ENCODE results near the gene ENDOV.

The ENDOV gene

GRCh38 chr17:80416260-80416939 lies 1.4 kb downstream of the ENDOV start:
- no peak for FAIRE-seq

- no peak for FAIRE-seq
Observed at GRCh38 chr17:80416940-80417293, 1.9 kb downstream of the ENDOV start.

DNA sequence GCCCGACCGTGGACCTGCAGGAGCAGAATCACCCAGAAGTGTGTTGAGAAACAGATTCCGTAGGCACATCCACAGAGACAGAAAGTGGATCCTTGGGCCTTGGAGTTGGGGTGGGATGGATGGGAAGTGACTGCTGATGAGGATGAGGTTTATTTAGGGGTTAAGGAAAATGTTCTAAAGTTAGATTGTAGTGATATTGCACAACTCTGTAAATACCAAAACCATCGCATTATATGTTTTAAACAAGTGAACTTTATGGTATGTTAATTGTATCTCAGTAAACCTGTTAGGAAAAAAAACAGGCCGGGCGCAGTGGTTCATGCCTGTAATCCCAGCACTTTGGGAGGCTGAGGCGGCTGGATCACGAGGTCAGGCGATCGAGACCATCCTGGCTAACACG lies 3.6 kb downstream of the ENDOV start:
- FAIRE-seq: no peak

DNA sequence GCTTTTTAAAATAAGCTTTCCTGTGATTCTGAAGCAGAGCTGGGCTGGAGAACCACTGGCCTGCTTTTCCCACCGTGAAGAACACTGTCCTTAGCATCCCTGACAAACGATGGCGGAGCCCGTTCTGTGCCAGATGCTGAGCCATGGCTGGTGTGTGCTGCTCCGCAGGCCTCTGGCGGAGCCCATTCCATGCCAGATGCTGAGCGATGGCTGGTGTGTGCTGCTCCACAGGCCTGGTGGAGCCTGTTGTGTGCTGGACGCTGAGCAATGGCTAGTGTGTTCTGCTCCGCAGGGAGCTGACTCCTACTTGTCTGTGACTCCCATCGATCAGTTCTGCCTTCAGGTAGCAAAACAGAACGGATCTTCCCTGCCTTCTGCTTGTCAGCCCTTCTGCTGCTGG lies 4.3 kb downstream of the ENDOV start:
- FAIRE-seq: no peak

GRCh38 chr17:80421381-80422090 lies 6.6 kb downstream of the ENDOV start:
- FAIRE-seq: no peak

- FAIRE-seq: no peak
Observed at GRCh38 chr17:80422276-80422675, 7.3 kb downstream of the ENDOV start.

DNA sequence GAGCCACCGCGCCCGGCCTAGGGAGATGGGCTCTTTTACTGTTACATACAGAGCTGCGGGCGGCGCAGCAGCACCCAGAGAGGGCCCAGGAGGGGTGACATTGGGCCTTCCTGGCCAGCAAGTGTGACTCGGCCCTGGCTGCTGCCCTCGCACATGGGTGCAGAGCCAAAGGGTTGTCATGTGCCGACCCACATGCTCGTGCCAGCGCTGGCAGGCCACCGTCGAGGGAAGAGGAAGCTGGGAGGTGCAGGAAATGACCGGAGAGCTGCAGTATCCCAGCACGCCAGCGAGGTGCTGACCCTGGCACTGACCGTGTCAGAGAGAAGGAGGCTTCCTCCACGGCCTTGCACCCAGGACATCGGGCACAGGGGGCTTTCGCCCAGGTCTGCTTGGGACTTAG lies 8.0 kb downstream of the ENDOV start:
- FAIRE-seq: no peak

GRCh38 chr17:80423536-80424225 lies 8.7 kb downstream of the ENDOV start:
- no peak for FAIRE-seq

- no peak for FAIRE-seq
Observed at GRCh38 chr17:80424261-80424660, 9.3 kb downstream of the ENDOV start.

DNA sequence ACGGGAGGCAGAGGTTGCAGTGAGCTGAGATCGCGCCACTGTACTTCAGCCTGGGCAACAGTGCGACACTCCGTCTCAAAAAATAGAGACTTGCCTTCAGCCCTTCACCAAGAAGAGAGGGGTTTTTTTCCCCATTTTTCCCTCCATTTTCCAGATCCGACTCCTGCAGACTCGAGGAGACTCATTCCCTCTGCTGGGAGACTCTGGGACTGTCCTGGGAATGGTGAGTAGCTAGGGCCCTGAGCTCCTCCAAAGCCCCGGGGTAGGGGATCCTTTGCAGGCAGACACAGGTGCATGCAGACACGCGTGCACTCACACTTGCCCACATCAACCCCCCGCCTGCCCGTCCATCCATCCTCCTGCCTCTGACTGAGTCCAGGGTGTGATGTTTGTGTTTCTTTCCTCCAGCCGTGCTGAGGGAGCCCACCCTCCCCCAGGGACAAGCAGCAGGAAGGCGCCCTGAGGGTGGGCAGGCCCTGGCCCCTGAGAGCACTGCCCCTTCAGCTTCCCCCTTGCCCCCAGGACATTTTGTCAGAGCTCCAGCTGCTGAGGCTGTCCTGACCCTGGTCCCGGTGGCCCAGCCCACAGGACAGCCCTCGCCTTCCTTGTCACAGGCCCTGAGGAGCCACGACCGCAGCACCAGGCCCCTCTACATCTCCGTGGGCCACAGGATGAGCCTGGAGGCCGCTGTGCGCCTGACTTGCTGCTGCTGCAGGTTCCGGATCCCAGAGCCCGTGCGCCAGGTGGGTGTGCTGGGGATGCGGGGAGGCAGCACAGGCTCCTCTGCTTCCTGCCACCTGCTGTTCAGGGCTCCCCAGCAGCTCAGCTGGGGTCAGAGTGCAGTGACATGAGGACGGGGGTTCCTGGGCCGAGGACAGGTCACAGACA lies 10.2 kb downstream of the ENDOV start:
- FAIRE-seq: no peak

DNA sequence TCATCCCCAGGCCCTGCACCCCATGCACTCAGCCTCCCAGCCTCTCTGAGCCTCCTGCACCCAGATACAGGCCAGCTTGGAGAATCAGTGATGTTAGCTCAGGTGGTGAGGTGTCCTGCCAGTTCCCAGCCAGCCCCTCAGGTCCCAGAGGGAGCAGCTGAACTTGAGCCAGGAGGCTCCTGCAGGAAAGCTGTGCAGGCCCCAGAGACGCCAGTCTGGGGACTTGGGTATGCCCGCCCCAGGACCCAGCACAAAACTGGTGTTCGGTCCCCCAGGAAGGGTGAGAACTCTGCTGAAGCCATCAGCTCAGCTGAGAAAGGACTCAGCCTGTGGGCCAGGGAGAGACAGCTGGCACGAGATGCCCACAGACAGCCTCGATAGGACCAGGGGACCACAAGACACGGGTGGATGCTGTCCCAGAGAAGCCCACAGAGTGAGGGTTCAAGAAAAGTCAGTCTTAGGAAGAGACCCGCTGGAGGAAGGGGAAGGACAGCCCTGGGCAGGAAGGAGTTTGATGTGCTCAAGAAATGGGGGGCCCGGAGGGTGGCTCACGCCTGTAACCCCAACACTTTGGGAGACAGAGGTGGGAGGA lies 11.0 kb downstream of the ENDOV start:
- FAIRE-seq: no peak

DNA sequence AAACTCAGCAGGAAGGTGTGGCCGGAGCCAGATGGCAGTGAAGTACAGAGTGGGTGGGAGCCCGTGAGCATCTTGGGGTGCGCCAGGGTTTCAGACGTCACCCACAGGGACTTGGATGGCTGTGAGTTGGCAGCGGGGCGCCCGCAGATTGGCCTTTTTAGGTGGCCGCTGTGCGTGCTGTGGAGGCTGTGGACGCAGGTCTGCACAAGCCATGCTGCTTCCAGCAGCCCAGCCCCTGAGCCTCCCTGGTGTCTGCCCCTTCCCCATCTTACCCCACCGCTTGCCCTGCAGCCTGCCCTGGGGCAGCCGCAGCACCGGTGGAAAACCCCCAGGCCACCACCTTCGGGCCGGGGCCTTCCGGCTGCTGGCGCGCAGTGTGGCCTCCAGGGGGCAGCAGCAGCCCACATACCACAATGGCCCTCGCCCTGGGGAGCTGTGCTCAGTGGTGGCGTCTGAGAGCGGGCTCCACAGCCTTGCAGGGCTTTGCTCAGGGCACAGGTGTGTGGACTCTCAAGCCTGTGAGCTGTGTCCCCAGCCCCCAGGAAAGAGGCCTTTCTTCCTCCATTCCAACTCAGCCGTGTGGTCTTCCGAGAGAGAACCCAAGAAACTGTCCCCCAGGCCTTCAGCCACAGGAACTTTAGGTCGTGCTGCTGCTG lies 11.8 kb downstream of the ENDOV start:
- no peak for FAIRE-seq

DNA sequence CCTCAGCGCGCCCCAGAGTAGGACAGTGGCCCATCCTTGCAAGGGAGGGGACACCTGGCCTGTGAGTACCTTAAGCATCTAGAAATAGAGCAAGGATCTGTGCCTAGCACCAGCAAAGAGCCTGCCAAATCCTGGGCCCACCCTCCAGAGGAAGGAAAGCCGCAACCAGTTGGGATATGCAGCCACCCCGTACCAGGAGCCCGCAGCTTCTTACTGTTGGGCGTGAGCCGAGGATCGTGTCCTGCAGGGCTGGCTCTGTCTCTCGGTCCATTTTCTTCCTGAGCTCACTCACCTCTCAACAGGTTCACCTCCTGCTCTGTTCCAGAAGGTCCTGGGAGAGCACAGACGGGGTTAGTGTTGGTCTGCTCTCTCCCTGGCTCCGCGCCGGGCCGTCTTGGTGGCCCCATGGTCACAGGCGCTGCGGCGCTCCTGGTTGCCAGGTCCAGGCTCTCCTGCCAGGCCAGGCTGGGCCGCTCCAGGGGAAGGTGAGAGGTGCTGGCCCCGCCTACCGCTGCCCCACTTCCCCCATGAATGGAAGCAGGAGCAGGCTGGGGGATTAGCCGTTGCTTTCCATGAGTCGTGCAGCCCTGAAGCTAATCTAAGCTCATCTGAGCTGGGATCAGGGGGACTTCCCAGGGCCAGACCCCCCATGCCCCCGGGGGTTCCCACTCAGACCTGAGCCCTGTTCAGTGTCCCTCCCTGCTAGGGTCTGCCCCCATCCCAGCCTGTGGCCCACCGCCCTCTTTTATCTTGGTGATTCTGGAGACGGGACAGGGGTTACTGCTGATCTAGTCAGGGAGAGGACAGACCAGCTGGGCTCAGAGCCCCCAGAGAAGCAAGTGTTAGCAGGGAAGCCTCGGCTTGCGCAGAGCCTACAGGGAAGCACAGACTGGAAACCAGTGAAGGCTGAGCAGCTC lies 12.7 kb downstream of the ENDOV start:
- FAIRE-seq: no peak

DNA sequence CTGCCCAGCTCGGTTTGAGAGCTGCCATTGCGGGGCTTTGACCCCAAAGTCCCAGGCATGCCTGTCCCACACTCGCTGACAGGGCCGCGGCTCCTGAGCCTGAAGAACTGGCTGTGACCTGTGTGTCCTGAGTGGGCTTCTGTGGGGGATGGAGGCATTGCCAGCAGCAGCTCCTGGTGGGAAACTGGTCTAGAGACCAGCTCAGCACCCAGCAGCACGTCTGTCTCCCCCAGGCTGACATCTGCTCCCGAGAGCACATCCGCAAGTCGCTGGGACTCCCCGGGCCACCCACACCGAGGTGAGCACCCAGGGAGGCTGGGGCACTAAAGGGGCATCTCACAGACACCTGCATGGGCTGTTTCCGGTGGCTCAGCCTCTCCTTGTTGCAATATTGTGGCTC lies 13.4 kb downstream of the ENDOV start:
- FAIRE-seq: no peak

GRCh38 chr17:80428796-80429195 lies 13.8 kb downstream of the ENDOV start:
- no peak for FAIRE-seq

- no peak for FAIRE-seq
Observed at GRCh38 chr17:80429356-80430275, 14.6 kb downstream of the ENDOV start.

- no peak for FAIRE-seq
Observed at GRCh38 chr17:80430446-80431245, 15.7 kb downstream of the ENDOV start.

GRCh38 chr17:80431246-80432195 lies 16.6 kb downstream of the ENDOV start:
- FAIRE-seq: no peak
